Sigmoid colon (tissue), 7 donors: Measurements from ENCODE around the gene KCNK13. TPM values are rescaled to one million over a fixed set of nuclear protein-coding genes. Genes with fewer than 3 reads are reported as not detected.

Experiments used
- DNase-seq: peaks from one replicate; pipeline ENCODE4 v3.0.0-alpha.2; 2019
- H3K27ac ChIP-seq, 4 donors: fragments of 200-600 bp; sonication (generic); one replicate each; pipeline ENCODE4 v1.5.1; 2016 to 2019; ENCODE audit warnings: mild to moderate bottlenecking in 1 of 4
- H3K27me3 ChIP-seq, 3 donors: fragments of 200-600 bp; sonication (generic); one replicate each; pipeline ENCODE4 v1.5.1; 2019; ENCODE audit warnings: mild to moderate bottlenecking in 1 of 3
- H3K36me3 ChIP-seq, 4 donors: fragments of 200-600 bp; sonication (generic); one replicate each; pipeline ENCODE4 v1.5.1; 2016 to 2019
- H3K4me1 ChIP-seq, 4 donors: fragments of 200-600 bp; sonication (generic); one replicate each; pipeline ENCODE4 v1.5.1; 2017 to 2019
- H3K4me3 ChIP-seq, 4 donors: fragments of 200-600 bp; sonication (generic); one replicate each; pipeline ENCODE4 v1.5.1; 2017 to 2019; ENCODE audit warnings: mild to moderate bottlenecking in 2 of 4, moderate library complexity in 1 of 4
- H3K9me3 ChIP-seq, 4 donors: fragments of 200-600 bp in 3 of 4; sonication (generic) in 3 of 4; one replicate each; pipeline versions ENCODE4 v1.5.1 to v1.6.1; 2013 to 2019
- EP300 ChIP-seq, 4 donors: sonication (generic); formaldehyde crosslinking; IDR thresholded peaks; one replicate each; pipeline ENCODE4 v1.6.1; 2017; ENCODE audit warnings: antibody characterized with exemption in 4 of 4
- POLR2A ChIP-seq, 2 donors: fragments of 450-650 bp; IDR thresholded peaks; one replicate each; pipeline ENCODE4 v1.6.1; 2016; ENCODE audit warnings: antibody characterized with exemption in 2 of 2, mild to moderate bottlenecking in 2 of 2, moderate library complexity in 2 of 2
- POLR2AphosphoS5 ChIP-seq, 4 donors: sonication (generic); formaldehyde crosslinking; IDR thresholded peaks; one replicate each; pipeline ENCODE4 v1.6.1; 2017; ENCODE audit warnings: antibody characterized with exemption in 4 of 4
- WGBS, 2 donors: extraction: QIAGEN DNeasy Blood & Tissue Kit; methylation state at CpG; one replicate each; pipeline ENCODE4 v1.1.7; 2013; 5-methylcytosine and 5-hydroxymethylcytosine counted together
- intact Hi-C: fragments of 100-400 bp; cut with DNase I; formaldehyde crosslinking; loops from one replicate; pipeline ENCODE4 v1.15.1; 2023
- polyA plus RNA-seq, 3 donors: library from polyadenylated mRNA; stranded (reverse); fragments of 200-250 nt; gene quantifications; one replicate each; pipeline ENCODE4 v1.2.3, GENCODE V29; 2013
- total RNA-seq, 4 donors: library from RNA; depleted of rRNA; stranded (reverse); fragments of >200 nt; gene quantifications; one replicate each; pipeline ENCODE4 v1.1.0, GENCODE V29; 2016
- TF ChIP-seq, protein P1 (sequence below), 4 experiments: fragments of 450-650 bp in 3 of 4; fragments of 200-600 bp in 1 of 4; IDR thresholded peaks; one replicate each; pipeline ENCODE4 v1.5.1; 2016 to 2019; ENCODE audit warnings: antibody characterized with exemption in 4 of 4, mild to moderate bottlenecking in 3 of 4, moderate library complexity in 2 of 4
- donor health status: healthy with polysubstance abuse.
- donor health status: Bipolar disorder and iron deficiency.
- donor health status: healthy.

The KCNK13 gene
- total and polyA plus RNA-seq, 7 donors: 0.51 to 1.4 (median 0.95) TPM; not detected in 2

DNA sequence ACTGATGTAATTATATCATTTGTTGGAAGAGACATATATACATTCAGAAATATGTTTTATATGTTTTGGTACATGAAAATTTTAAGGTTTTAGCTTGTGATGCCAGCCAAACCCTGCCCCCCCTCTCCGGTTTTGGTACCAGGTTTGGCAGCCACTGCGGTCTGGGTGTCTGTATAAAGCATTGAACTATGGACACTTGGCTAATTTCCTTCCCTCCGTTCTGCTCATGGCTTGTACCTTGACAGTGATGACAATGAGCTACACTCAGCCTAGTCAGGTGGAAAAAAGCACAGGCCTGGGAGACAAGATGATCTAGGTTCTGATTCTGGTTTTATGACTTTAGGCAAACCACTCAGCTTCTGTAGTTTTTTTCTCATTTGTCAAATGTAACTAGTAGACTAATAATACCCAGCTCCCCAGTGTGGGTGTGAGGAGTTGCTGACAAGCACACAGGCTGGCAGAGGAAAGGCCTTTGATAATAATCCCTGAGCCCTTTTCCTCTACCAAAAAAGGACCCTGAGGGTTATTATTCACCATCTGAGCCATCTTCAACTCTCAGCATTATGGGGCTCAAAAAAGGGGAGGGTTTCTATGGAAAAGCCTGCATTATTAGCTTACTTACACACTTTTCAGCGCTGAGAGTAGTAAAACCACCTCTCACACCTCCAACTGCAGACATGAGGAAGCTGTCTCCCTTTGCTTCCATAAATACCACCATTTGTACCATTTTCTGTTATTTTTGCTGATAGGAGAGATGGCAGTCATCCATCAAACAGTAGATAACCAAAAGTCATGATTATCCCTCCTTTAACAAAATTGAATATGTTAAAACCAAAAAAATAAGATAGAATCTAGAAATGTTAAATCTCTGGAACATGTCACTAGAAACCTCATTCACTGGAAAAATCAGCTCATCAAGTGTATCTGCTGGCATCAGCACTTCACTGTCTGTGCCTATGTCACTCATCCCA lies 118.3 kb downstream of the KCNK13 start:
- intact Hi-C loops: no loop called here
- no peak for DNase-seq
- no peak overlapping the region for H3K27ac ChIP-seq
- no peaks in the 10 kb centered on the region for H3K9me3 ChIP-seq
- TF ChIP-seq POLR2AphosphoS5 (IDR thresholded peaks at IDR 0.05) (no peak), POLR2A (IDR thresholded peaks at IDR 0.05) (no peak), EP300 (IDR thresholded peaks at IDR 0.05) (no peak)
- TF ChIP-seq, protein P1, sequence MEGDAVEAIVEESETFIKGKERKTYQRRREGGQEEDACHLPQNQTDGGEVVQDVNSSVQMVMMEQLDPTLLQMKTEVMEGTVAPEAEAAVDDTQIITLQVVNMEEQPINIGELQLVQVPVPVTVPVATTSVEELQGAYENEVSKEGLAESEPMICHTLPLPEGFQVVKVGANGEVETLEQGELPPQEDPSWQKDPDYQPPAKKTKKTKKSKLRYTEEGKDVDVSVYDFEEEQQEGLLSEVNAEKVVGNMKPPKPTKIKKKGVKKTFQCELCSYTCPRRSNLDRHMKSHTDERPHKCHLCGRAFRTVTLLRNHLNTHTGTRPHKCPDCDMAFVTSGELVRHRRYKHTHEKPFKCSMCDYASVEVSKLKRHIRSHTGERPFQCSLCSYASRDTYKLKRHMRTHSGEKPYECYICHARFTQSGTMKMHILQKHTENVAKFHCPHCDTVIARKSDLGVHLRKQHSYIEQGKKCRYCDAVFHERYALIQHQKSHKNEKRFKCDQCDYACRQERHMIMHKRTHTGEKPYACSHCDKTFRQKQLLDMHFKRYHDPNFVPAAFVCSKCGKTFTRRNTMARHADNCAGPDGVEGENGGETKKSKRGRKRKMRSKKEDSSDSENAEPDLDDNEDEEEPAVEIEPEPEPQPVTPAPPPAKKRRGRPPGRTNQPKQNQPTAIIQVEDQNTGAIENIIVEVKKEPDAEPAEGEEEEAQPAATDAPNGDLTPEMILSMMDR (IDR thresholded peaks at IDR 0.05): no peak
- 80 to 88% methylated on average over 4 of the region's 4 CpGs for WGBS, 2 donors
- no peak overlapping the region for H3K4me3 ChIP-seq
- H3K4me1 ChIP-seq: peaks cover 0 to 25% (median 10%) of the 10 kb centered on the region in 4 donors
- H3K27me3 ChIP-seq: no peaks in the 10 kb centered on the region
- H3K36me3 ChIP-seq: no peaks in the 10 kb centered on the region

DNA sequence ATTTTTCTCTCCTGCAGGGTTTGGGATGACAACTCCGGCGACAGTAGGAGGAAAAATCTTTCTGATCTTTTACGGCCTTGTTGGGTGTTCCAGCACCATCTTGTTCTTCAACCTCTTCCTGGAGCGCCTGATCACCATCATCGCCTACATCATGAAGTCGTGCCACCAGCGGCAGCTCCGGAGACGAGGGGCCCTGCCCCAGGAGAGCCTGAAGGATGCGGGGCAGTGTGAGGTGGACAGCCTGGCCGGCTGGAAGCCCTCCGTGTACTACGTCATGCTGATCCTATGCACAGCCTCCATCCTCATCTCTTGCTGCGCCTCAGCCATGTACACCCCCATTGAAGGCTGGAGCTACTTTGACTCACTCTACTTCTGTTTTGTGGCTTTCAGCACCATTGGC lies 122.3 kb downstream of the KCNK13 start:
- no peaks in the 10 kb centered on the region for H3K9me3 ChIP-seq
- WGBS, 2 donors: 95 to 97% methylated on average over 14 of the region's 14 CpGs
- no peaks in the 10 kb centered on the region for H3K36me3 ChIP-seq
- peaks cover 0 to 12% (median 8%) of the 10 kb centered on the region in 4 donors for H3K4me1 ChIP-seq
- H3K4me3 ChIP-seq: no peak overlapping the region
- DNase-seq: no peak
- intact Hi-C loops: no loop called here
- no peaks in the 10 kb centered on the region for H3K27me3 ChIP-seq
- no peak overlapping the region for H3K27ac ChIP-seq
- no peak for TF ChIP-seq EP300 (IDR thresholded peaks at IDR 0.05)
- TF ChIP-seq, protein P1 (IDR thresholded peaks at IDR 0.05): no peak
- TF ChIP-seq POLR2A (IDR thresholded peaks at IDR 0.05): no peak

DNA sequence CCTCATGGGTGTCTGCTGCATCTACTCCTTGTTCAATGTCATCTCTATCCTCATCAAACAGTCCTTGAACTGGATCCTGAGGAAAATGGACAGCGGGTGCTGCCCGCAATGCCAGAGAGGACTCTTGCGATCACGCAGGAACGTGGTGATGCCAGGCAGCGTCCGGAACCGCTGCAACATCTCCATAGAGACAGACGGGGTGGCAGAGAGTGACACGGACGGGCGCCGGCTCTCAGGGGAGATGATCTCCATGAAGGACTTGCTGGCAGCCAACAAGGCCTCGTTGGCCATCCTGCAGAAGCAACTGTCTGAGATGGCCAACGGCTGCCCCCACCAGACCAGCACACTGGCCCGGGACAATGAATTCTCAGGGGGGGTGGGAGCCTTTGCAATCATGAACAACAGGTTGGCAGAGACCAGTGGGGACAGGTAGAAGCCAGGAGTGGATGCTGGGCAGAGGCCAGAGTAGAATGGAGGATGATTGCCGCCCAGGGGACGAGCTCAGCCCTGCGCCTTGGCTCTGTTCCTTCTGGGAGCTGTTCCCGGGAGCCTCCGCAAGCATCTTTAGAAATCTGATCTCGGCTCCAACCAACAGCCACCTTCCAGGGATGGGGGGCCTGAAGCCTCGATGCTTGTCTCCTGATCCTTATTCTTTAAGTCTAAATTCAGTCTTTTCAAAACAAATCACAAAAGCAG lies 122.9 kb downstream of the KCNK13 start:
- no peaks in the 10 kb centered on the region for H3K9me3 ChIP-seq
- intact Hi-C loops: no loop called here
- no peaks in the 10 kb centered on the region for H3K27me3 ChIP-seq
- WGBS, 2 donors: 88% methylated on average over 23 of the region's 23 CpGs
- no peak for DNase-seq
- TF ChIP-seq POLR2AphosphoS5 (IDR thresholded peaks at IDR 0.05) (no peak), EP300 (IDR thresholded peaks at IDR 0.05) (no peak), POLR2A (IDR thresholded peaks at IDR 0.05) (no peak)
- TF ChIP-seq, protein P1 (IDR thresholded peaks at IDR 0.05): no peak
- H3K4me3 ChIP-seq: no peak overlapping the region
- no peaks in the 10 kb centered on the region for H3K36me3 ChIP-seq
- no peak overlapping the region for H3K27ac ChIP-seq
- H3K4me1 ChIP-seq: peaks cover 0 to 6% (median 3%) of the 10 kb centered on the region in 4 donors

DNA sequence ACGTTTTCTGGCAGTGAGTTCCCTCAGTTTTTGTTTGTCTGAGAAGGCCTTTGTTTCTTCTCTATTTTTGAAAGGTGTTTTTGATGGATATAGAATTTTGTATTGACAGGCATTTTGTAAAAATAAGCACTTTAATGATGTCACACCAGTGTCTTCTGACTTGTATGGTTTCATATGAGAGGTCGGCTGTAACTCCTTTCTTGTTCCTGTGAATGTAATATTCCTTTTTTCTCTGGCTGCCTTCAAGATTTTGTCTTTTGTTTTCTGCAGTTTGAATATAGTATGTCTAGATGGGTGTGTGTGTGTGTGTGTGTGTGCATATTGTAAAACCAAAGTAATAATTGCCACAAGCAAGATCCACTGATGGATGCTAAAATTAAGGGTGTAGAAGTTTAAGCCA lies 126.8 kb downstream of the KCNK13 start:
- no peak for TF ChIP-seq POLR2A (IDR thresholded peaks at IDR 0.05)
- no peak for TF ChIP-seq POLR2AphosphoS5 (IDR thresholded peaks at IDR 0.05)
- TF ChIP-seq, protein P1 (IDR thresholded peaks at IDR 0.05): no peak
- no peak for TF ChIP-seq EP300 (IDR thresholded peaks at IDR 0.05)
- Histone ChIP-seq H3K9me3 (no peaks in the 10 kb centered on the region), H3K4me3 (no peak overlapping the region), H3K36me3 (no peaks in the 10 kb centered on the region), H3K27me3 (peaks cover 0 to 4% (median 0%) of the 10 kb centered on the region in 3 donors), H3K4me1 (no peaks in the 10 kb centered on the region), H3K27ac (no peak overlapping the region)
- intact Hi-C loops: no loop called here
- 90 to 91% methylated on average over 2 of the region's 2 CpGs for WGBS, 2 donors
- DNase-seq: no peak
